HG03196 (cell line): ENCODE measurements around the gene RFPL1.
"Not testable (repeated sequence)": the region's sequence is repeated elsewhere in the genome, so short reads cannot be mapped to it uniquely, and the experiment has no call there.

Source experiments
- ATAC-seq: cut with Tn5 transposase; IDR thresholded peaks from one replicate; pipeline ENCODE4 v1.9.1; 2021; ENCODE audit not compliant: unreplicated experiment

Gene RFPL1

GRCh38 chr22:29438283-29438682 is at the start of gene RFPL1:
TSS of gene RFPL1 (plus strand) at chr22:29438583.
- not testable (repeated sequence) for ATAC-seq

GRCh38 chr22:29388759-29389090 is 49.7 kb upstream of the RFPL1 start:
- ATAC-seq: peak; percentile 6

- ATAC-seq: no peak
These were observed 48.1 kb upstream of the RFPL1 start for GRCh38 chr22:29390270-29390669.

GRCh38 chr22:29391546-29391945 is 46.8 kb upstream of the RFPL1 start:
- ATAC-seq: no peak

- ATAC-seq: no peak
These were observed 45.3 kb upstream of the RFPL1 start for GRCh38 chr22:29393019-29393608.

GRCh38 chr22:29394931-29395581 is 43.3 kb upstream of the RFPL1 start:
- peak; percentile 69 for ATAC-seq

- no peak for ATAC-seq
These were observed 42.3 kb upstream of the RFPL1 start for GRCh38 chr22:29396126-29396525.

GRCh38 chr22:29397791-29398190 is 40.6 kb upstream of the RFPL1 start:
- no peak for ATAC-seq

- no peak for ATAC-seq
These were observed 37.8 kb upstream of the RFPL1 start for GRCh38 chr22:29400576-29400975.

GRCh38 chr22:29401538-29401937 is 36.8 kb upstream of the RFPL1 start:
- ATAC-seq: not testable (repeated sequence)

GRCh38 chr22:29408940-29409339 is 29.4 kb upstream of the RFPL1 start:
- ATAC-seq: no peak

- ATAC-seq: not testable (repeated sequence)
These were observed 26.7 kb upstream of the RFPL1 start for GRCh38 chr22:29411569-29412211.

- ATAC-seq: not testable (repeated sequence)
These were observed 25.6 kb upstream of the RFPL1 start for GRCh38 chr22:29412772-29413171.

- not testable (repeated sequence) for ATAC-seq
These were observed 23.3 kb upstream of the RFPL1 start for GRCh38 chr22:29414951-29415591.

GRCh38 chr22:29418704-29419103 is 19.7 kb upstream of the RFPL1 start:
- not testable (repeated sequence) for ATAC-seq

- no peak for ATAC-seq
These were observed 11.9 kb upstream of the RFPL1 start for GRCh38 chr22:29426476-29426875.

GRCh38 chr22:29427176-29427760 is 11.1 kb upstream of the RFPL1 start:
- no peak for ATAC-seq

- no peak for ATAC-seq
These were observed 6.4 kb upstream of the RFPL1 start for GRCh38 chr22:29431986-29432385.

- no peak for ATAC-seq
These were observed 4.5 kb upstream of the RFPL1 start for GRCh38 chr22:29433856-29434255.

GRCh38 chr22:29434288-29434687 is 4.1 kb upstream of the RFPL1 start:
- no peak for ATAC-seq
